Endometrial microvascular endothelial cells (primary cell): ENCODE measurements around the gene MMP20. TPM values are rescaled to one million over a fixed set of nuclear protein-coding genes. Genes with fewer than 3 reads are reported as not detected.

Experiments used
- in situ Hi-C: cut with HindIII; loops from 2 replicates; pipeline ENCODE4 v1.10.0; 2017; ENCODE audit warnings: low sequenced_read_pairs, low pct_unique_long_range_greater_than_20kb; ENCODE audit errors: inconsistent ontology term
- total RNA-seq: library from RNA; depleted of rRNA; stranded (reverse); fragments of >200 nt; gene quantifications from one replicate; pipeline ENCODE4 v1.2.3, GENCODE V29; 2015; ENCODE audit errors: inconsistent ontology term

MMP20 gene, protein sequence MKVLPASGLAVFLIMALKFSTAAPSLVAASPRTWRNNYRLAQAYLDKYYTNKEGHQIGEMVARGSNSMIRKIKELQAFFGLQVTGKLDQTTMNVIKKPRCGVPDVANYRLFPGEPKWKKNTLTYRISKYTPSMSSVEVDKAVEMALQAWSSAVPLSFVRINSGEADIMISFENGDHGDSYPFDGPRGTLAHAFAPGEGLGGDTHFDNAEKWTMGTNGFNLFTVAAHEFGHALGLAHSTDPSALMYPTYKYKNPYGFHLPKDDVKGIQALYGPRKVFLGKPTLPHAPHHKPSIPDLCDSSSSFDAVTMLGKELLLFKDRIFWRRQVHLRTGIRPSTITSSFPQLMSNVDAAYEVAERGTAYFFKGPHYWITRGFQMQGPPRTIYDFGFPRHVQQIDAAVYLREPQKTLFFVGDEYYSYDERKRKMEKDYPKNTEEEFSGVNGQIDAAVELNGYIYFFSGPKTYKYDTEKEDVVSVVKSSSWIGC
- not detected for total RNA-seq

DNA sequence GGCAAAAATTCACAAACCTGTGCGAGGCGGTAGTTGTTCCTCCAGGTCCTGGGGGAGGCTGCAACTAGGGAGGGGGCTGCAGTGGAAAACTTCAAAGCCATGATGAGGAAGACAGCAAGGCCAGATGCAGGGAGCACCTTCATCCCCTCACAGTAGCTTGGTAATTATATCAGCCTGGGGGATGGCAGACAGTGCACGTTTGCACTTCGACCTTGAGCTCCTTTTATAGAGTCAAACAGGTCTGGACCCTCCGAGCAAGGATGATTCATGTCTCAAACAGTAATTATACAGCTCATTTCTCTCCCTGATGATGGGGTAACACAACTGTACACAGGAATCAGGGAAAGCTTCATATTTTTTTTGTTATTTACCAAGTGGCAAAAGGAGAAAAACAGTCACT is at the start of gene MMP20:
Gene MMP20 (minus strand): TSS at position 156 of the 400 bp plus-strand sequence. CDS start 13 bp downstream, at position 143.
- in situ Hi-C loops = no loop called here

DNA sequence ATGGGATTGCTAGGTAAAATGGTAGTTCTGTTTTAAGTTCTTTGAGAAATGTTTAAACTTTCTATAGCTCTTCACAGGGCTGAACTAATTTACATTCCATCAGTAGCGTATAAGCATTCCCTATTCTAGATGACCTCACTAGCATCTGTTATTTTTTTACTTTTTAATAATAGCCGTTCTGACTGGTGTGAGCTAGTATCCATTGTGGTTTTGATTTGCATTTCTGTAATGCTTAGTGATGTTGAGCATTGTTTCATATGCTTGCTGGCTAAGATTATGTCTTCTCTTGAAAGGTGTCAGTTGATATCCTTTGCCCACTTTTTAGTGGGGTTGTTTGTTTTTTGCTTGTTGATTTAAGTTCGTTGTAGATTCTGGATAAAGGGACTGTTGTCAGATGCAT is 44.5 kb upstream of the MMP20 start:
- in situ Hi-C loops = no loop called here

DNA sequence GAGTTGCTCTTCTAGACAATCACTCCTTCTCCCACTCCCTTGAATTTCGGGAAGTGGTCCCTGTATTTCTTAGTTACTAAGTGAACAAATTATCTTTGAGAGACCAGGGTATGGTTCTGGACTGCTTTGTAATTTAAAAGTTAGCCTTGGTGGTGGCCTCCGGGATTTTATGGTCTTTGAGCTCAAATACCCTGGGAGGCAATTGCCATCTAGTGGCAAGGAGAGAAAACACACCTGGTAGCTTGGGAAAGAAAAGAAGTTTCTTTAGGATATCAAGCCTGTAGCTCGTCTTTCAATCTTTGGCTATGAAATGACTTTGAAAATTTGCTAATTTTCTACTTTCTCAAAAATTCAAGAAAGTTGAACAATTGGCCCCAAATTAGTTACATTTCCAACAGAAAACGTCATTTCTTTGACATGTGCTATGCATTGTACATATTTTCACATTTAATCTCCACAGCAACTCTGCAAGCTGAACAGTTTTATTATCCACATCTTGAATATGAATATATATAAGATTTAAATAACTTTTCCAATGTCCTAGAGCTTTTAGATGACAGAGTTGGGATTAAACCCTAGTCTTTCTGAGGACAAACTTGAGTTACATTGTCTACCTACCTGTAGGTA is 41.3 kb upstream of the MMP20 start:
- in situ Hi-C loops = no loop called here

DNA sequence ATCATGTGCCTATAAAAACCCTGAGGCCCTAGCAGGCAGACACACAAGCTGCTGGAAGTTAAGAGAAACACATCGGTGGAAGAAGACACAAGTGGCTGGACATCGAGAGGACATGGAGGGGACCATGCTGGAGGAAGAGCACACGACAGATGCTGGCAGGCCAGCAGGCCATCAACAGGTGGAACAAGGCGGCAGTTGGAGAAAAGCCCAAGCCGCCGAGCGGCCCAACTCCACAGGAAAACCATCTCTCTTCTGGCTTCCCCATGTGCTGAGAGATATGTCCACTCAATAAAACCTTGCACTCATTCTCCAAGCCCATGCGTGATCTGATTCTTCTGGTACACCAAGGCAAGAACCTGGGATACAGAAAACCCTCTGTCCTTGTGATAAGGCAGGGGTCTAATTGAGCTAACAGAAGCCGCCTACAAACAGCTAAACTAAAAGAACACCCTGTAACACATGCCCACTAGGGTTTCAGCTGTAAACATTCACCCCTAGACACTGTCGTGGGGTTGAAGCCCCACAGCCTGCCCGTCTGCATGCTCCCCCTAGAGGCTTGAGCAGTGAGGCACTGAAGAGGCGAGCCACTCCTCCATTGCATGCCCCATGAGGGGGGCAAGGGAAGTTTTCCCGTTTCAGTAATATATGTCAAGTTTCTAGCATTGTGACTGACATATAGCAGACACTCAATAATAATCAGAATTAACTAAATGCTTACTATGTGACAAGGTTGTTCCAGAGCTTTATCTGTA is 39.0 kb upstream of the MMP20 start:
- in situ Hi-C loops = no loop called here

DNA sequence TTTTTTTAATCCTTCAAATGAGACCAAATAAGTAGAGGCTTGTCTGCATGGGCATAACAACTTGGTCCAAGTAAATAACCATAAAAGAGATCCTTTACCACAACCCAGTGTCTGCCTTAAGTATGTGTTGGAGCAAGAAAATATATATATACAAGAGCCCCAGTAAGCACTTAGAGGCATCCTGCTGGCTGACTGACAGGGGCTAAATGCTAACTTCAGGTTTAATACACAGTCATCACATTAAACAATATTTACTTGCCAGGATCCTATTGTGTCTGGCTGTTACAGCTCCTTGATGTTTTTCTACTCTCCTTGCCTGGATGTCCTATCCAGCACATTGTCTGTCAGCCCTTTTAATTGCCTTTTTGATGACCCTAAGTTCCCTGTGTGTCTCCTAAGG is 37.5 kb upstream of the MMP20 start:
- in situ Hi-C loops = no loop called here

DNA sequence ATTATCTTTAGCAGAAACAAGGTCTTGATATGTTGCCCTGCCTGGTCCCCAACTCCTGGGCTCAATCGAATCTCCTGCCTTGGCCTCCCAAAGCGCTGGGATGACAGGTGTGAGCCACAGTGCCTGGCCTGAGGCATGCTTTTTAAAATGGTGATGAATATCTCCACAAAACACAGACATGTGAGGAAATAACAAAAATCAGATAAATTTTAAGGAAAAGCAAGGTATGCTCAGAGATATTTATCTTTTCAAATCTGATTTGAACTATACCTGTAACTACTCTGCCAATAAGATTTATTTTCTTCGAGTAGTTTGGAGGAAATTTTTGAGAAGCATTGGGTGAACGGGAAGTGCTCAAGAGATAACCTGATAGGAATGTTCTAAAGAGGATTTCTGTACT is 35.9 kb upstream of the MMP20 start:
- in situ Hi-C loops = no loop called here

DNA sequence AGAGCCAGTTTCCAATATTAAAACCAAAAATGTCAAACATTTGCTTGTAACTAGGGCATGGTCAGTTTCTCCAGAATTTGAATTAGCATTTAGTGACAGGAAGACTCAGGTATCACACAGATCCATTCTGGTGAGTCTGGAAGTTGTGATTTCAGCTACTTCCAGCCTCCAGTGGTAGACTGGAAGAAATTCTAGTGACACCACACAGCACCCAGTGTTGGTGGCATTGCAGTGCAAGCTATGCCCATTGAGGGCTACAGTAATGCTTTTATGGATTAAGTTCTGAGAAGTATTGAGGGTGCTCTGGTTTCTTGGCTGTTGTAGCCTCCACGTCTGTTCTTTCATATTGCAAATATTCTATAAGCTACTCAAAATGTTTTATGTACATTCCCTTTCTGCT is 31.4 kb upstream of the MMP20 start:
- in situ Hi-C loops = no loop called here

DNA sequence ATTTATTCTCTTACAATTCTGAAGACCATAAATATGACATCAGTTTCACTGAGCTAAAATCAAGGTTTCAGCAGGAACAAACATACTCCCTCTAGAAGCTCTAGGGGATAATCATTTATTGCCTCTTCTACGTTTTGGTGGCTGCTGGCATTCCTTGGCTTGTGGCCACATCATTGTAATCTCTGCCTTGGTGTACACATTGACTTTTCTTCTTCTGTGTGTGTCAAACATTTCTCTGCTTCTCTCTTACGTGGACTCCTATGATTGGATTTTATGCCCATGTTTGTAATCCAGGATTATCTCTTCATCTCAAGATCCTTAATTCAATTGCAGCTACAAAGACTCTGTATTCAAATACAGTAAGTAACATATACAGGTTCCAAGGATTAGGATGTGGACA is 30.4 kb upstream of the MMP20 start:
- in situ Hi-C loops = no loop called here

DNA sequence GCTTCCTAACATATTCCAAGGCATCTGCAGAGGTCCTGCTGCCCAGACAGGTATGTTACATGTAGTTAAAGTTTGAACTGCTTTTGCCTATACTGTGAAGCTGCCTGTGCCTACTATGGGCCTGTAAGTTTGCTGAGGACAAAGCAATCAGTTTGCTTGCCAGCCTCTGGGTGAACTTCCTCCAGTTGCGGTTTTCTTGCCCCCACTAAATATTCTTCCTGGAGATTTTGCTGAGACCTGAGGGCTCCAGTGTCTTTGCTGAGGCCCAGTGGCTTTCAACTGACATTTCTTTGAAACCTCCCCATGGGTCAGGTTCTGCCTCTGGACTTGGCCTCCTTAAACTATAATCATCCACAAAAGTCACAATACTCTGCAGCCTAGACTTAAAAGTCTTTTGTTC is 29.6 kb upstream of the MMP20 start:
- in situ Hi-C loops = no loop called here

DNA sequence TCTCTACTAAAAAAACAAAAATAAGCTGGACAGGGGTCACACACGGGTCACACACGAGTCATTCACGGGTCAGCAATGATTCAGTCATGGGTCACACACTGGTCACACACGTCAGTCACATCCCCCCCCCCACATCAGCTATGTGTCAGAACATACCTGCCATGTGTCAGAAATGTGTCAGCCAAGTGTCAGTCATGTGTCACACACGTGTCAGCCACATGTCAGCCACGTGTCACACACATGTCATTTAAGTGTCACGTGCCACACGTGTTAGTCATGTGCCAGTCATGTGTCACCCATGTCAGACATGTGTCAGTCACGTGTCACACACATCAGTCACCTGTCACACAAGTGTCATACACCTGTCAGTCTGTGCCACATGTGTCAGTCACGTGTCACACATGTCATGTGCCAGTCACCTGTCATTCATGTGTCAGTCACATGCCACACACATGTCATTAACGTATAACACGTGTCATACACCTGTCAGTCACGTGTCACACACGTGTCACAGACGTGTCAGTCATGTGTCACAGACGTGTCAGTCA is 28.7 kb upstream of the MMP20 start:
- in situ Hi-C loops = no loop called here

DNA sequence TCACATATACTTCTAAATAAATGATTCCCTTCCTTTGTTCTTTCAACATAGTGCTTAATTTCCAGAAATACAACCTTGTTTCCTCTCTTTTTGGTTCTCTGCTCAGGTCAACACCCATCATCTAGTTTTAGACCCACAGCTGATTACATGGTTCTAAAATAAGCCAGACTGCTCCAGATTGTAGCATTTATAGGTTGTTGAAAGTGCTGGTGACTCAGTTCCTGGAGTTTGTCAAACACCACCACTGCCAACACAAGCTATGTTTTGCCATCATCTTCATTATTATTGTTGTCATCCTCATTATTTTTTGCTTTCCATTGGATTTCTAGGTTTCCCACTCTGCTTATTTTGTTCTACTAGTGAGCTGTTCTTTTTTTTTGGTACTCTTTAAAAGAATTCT is 22.3 kb upstream of the MMP20 start:
- in situ Hi-C loops = no loop called here

DNA sequence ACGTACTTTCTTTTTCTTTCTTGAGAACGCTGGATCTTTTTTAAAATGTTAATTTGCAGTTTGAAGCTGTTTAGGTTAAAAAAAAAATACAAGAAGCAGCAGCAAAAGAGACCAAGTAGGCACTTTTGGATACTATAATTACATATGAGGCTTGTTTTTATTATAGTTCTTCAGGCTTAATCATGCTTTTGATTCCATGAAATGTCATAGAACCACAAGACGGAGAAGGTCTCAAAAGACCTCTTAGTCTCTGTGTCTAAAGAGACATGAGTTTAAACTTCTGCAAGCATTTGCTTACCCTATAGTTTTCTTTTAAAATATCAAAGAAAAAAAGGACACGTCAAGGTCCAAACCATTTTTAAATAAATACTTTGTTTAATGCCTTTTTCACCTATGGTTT is 18.8 kb upstream of the MMP20 start:
- in situ Hi-C loops = no loop called here

DNA sequence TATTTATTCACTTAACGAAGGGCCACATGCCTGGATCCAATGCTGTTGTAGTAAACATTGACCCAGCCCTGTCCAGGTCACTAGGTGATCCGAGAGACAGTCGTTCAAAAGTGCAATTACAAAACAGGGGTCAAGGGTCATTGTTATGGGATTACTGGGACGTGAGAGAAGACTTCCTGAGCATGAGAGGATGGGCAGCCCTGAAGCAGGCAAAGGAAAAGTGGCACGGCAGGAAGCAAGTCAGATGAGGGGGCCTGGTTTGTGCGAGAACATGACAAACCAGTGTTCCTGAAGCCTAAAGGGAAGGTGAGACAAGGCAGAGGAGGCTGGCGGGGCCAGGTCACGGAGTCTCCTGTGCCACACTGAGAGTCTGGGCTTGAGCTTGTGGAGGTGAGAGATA is 15.8 kb upstream of the MMP20 start:
- in situ Hi-C loops = no loop called here

DNA sequence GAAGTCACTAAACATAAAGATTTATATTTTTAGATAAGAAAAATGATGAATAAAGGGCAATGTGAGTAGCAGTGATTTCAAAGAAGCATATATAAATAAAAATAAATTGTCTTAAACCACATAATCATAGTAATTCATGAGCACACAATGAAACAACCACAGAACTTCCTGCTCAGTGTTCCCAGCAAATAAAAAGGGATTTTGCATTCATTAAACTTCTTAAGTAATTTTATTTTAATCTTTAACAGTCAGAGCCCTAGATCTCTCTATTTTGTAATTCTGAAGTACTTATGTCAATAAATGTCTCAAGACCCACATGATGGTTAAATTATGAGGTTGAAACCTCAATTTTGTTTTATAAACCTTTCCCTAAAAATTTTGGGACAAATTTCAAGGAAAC is 14.5 kb upstream of the MMP20 start:
- in situ Hi-C loops = no loop called here

DNA sequence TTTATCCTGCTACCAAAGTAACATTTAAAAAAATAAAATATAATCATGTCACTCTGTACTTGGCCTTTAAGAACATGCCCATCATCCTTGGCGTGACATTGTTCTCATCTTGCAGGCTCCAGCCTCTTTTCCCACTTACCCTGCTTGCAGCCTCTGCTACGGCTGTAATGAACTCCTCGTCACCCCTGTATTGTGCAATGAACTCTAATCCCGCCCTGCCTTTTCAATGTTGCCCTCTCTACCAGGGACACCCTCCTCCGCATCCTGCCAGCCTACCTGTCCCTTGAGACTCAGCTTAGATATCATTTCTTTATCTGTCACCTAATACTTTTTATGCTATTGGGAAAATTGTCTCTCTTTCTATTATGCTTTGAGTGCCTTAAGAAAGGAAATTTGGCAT is 12.6 kb upstream of the MMP20 start:
- in situ Hi-C loops = no loop called here

DNA sequence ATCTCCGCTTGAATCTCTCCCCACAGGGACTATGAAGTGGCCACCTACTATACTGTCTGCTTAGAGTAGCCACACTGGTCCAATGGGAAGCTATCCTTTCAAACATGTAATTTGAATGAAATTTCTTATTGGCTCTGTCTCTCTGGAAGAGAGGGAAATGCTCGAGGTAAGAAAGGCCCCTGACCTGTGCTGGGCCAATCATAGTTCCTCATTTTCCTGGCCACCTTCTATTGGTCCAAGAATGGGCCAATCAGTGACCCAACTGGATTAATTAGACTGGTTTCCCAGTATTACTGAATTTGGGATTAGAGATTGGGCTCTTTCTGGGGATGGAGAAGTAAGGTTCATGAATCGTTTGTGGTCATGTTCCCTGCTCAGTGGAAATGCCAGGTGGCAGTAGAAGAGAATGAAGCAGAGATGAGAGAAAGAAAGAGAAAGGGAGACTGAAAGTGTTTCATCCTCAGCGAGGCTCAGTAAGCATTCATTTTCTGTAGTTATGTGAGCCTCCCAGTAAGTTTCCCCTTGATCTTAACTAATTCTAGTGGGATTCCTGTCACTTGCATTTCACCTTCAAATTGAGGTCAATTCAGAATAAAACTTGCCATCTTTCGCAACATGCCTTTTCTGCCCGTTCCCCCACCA is 8.4 kb upstream of the MMP20 start:
- in situ Hi-C loops = no loop called here

DNA sequence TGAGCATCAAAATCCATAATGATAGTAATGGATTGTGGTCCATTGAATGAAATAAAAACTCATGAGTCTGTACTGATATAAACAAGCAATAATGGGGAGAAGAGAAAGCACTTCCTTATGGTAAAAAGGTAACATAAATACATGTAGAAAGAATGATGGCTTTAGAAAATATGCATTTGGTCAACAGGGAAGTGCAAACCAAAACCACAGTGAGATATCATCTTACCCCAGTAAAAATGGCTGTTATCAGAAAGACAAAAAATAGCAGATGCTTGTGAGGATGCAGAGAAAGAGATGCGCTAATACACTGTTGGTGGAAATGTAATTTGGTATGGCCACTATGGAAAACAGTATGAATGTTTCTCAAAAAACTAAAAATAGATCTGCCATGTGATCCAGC is 6.9 kb upstream of the MMP20 start:
- in situ Hi-C loops = no loop called here

DNA sequence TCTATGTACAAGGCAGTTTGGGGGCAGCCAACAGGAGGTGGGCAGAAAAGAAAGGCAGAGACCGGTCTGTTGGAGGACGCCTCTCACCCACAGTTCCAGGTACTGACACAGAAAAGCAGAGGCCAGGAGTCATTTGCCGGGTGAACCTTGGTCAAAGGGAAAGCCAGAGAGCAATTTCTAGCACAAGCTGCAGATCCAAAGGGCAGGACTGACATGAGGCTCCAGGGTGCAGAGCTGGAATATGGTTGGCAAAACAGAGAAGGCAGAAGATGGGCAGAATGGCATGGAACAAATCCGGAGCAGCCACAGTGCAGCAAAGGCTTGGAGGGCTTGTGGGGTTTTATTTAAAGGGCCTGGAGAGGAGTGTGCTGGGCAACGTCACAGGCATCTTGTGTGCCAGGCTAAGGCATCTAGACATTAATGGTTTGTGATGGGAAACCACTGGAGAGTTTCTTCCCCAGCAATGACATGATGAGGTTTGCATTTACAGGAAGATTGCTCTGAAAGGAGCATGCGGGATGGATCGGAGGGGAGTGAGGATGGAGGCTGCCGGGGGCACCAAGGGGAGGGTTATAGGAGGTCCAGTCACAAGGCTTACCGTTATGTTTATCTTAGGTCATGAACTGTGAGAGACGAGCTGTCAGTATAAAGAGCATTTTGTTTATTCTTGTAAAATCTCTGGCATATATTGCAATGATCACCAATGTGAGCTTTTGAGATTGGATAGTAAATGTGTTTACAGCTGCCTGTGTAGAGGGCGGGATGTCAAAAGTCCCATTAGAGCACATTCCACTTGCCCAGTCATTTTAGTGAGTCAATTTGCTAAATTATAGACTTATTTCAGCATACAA is 5.7 kb upstream of the MMP20 start:
- in situ Hi-C loops = no loop called here
